ENCODE results near the gene DIS3L2. TPM values are rescaled to one million over a fixed set of nuclear protein-coding genes. Genes with fewer than 3 reads are reported as not detected.
A peak's percentile ranks its signal among the peaks of the same experiment; 100 is the strongest.

Gene DIS3L2
- total RNA-seq, 3 donors from 2014 or later = 28.5 to 43.0 (median 42.5) TPM

DNA sequence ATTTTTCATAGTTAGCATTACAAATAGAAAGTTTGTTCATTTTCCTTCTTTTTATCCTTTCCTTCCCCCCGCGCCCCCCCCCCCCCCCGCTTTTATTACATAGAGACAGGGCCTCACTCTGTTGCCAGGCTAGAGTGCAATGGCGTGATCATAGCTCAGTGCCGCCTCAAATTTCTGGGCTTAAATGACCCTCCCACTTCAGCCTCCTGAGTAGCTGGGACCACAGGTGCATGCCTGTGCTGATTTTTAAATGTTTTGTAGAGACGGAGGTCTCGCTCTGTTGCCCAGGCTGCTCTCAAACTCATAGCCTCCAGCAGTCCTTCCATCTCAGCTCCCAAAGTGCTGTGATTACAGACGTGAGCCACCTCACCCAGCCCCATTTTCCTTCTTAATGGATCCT, 325.8 kb downstream of the DIS3L2 start:
- Histone ChIP-seq H3K4me1 (ENCODE audit: low read depth) (no peaks in the 10 kb centered on the region), H3K36me3 (ENCODE audit: low read depth) (no peaks in the 10 kb centered on the region), H3K4me3 (no peak overlapping the region), H3K9me3 (no peaks in the 10 kb centered on the region)
- DNase-seq (no peak), ATAC-seq (no peak)
- TF ChIP-seq, protein P1, sequence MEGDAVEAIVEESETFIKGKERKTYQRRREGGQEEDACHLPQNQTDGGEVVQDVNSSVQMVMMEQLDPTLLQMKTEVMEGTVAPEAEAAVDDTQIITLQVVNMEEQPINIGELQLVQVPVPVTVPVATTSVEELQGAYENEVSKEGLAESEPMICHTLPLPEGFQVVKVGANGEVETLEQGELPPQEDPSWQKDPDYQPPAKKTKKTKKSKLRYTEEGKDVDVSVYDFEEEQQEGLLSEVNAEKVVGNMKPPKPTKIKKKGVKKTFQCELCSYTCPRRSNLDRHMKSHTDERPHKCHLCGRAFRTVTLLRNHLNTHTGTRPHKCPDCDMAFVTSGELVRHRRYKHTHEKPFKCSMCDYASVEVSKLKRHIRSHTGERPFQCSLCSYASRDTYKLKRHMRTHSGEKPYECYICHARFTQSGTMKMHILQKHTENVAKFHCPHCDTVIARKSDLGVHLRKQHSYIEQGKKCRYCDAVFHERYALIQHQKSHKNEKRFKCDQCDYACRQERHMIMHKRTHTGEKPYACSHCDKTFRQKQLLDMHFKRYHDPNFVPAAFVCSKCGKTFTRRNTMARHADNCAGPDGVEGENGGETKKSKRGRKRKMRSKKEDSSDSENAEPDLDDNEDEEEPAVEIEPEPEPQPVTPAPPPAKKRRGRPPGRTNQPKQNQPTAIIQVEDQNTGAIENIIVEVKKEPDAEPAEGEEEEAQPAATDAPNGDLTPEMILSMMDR (IDR thresholded peaks at IDR 0.05) = no peak
- intact Hi-C loops (cut with DNase I, micrococcal nuclease) = no loop called here

DNA sequence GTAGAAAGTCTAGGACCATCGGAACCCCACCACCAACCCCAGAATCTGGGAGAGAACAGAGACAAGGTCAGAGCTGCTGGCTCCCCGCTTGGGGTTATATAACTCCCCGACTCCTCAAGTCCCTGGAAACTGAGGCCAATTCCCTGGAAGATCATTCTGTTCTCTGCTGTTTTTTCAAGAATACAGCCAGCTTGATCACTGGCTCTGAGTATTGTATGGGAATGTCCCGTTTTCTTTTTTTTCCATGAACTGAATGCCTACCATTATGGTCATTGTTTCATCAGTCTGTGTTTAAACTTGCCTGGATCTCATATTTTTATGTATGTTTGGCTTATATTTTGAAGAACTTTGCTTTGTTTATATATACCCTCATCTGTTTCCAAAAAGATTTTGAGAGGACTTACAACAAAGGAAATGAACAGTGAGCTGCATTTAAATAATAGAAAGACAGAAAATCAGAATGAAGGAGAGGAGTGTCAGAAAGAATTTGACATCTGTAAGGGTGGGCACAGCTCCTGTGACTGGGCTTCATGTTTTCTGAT, 327.0 kb downstream of the DIS3L2 start:
- intact Hi-C loops (cut with DNase I, micrococcal nuclease) = no loop called here
- Histone ChIP-seq H3K36me3 (ENCODE audit: low read depth) (no peaks in the 10 kb centered on the region), H3K4me1 (ENCODE audit: low read depth) (no peaks in the 10 kb centered on the region), H3K9me3 (no peaks in the 10 kb centered on the region), H3K4me3 (no peak overlapping the region)
- no peak for DNase-seq
- TF ChIP-seq, protein P1 (IDR thresholded peaks at IDR 0.05) = no peak
- no peak for ATAC-seq

DNA sequence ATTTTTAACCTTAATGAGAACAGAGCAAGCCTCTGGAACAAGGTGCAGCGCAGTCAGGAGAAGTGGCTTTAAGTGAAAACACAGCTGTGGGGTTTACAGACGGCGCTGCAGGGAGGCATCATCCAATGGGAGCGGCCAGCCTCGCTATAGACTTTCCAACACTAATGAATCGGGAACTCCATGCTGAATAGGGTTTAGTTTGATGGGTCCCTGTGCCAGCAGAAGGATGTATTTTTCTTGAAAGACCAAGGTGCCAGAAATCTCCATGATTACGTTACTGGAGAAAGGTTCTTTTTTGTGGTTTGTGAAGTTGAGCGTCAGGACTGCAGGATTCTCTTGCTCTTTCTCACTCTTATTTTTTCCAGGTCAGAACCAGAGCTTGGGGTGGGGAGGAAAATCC, 329.2 kb downstream of the DIS3L2 start:
- intact Hi-C loops (cut with DNase I, micrococcal nuclease) = no loop called here
- H3K4me3 ChIP-seq = no peak overlapping the region
- H3K9me3 ChIP-seq = no peaks in the 10 kb centered on the region
- TF ChIP-seq, protein P1 (IDR thresholded peaks at IDR 0.05) = no peak
- no peaks in the 10 kb centered on the region for H3K4me1 ChIP-seq (ENCODE audit: low read depth)
- H3K36me3 ChIP-seq (ENCODE audit: low read depth) = no peaks in the 10 kb centered on the region
- DNase-seq (no peak), ATAC-seq (no peak)

DNA sequence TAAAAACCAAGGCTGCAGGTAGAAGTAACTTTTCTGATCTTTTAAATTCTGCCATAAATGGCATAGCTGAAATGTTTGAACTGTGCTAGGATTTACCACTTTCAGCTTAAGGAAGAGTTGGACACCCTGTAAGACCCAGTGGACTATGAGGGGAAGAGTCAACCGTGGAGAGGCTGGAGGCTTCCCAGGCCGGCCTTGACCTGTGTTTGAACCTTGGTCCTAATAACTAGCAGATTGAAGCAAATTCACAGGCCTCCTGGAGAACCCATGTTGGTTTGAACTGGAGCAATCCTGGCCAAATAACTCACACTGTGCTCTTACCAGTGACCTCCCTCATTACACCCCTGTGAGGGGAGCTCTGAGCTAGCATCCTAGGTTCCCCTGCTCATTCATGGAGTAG, 329.8 kb downstream of the DIS3L2 start:
- Histone ChIP-seq H3K36me3 (ENCODE audit: low read depth) (no peaks in the 10 kb centered on the region), H3K9me3 (no peaks in the 10 kb centered on the region), H3K4me3 (no peak overlapping the region), H3K4me1 (ENCODE audit: low read depth) (no peaks in the 10 kb centered on the region)
- ATAC-seq = no peak
- DNase-seq = no peak
- TF ChIP-seq, protein P1 (IDR thresholded peaks at IDR 0.05) = no peak
- intact Hi-C loops (cut with DNase I, micrococcal nuclease) = no loop called here

DNA sequence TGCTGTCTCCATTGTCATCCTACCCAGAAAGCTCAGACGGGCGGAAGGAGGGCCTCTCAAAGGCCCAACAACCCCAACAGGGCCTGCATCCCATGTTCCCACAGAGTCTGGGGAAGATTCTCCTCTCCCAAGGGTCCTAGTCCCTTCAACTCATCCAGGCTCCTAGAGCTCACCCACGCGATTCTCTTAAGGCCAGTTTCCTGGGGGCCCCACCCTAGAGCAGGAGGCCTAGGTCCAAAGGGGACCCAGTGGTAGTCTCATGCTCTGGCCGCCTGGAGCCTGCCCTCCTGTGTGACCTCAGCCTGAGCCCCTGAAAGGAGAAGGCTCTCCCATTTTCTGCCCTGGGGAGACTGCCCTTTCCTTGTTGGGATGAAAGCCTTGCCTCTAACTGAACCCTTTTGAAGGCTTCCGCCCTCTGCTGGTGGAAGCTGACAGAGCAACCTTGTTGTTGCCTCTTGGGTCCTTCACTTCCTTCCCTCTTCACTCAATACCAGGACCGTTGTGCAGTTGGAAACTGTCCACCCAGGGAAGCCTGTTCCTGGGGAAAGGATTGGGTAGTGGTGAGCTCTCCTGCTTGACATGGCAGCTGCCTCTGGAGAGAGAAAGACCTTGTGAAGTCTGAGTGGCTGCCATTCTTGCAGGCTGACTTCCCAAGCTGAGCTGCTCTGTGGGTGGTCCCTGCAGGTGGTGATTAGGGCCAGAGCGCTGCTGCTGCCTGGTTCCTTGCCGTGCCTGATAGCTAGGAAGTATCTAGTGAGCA, 331.1 kb downstream of the DIS3L2 start:
- Histone ChIP-seq H3K9me3 (no peaks in the 10 kb centered on the region), H3K4me3 (no peak overlapping the region), H3K36me3 (ENCODE audit: low read depth) (no peaks in the 10 kb centered on the region), H3K4me1 (ENCODE audit: low read depth) (no peaks in the 10 kb centered on the region)
- DNase-seq (peak in 2 of 3 donors; percentile 76 to 87), ATAC-seq (peak; percentile 88)
- TF ChIP-seq, protein P1 (IDR thresholded peaks at IDR 0.05) = peak; percentile 60
- intact Hi-C loops (cut with DNase I, micrococcal nuclease) = no loop called here

All from mucosa of descending colon (tissue), 3 donors.